Neural cell (in vitro differentiated cells): ENCODE measurements around the gene MAML2. TPM values are rescaled to one million over a fixed set of nuclear protein-coding genes. Genes with fewer than 3 reads are reported as not detected.

Experiments
- H2AFZ ChIP-seq: fragments of 200-600, 300-800 bp; sonication (generic), shearing (Covaris generic); 2 replicates; pipeline ENCODE4 v1.6.0; 2014; ENCODE audit warnings: low read depth, mild to moderate bottlenecking, antibody characterized with exemption, low read length, moderate library complexity
- H3F3A ChIP-seq: fragments of 200-600 bp; shearing (Covaris generic); 2 replicates; pipeline ENCODE4 v1.6.1; 2016; ENCODE audit warnings: mild to moderate bottlenecking, moderate library complexity, mixed read lengths, antibody characterized with exemption, low read length; ENCODE audit not compliant: insufficient read depth, poor library complexity, severe bottlenecking
- H3K27ac ChIP-seq: fragments of 200-600, 300-800 bp; sonication (generic), shearing (Covaris generic); 2 replicates; pipeline ENCODE4 v1.5.1; 2014; ENCODE audit warnings: mild to moderate bottlenecking, low read length, moderate library complexity
- H3K27me3 ChIP-seq: fragments of 300-800, 200-600 bp; sonication (generic), shearing (Covaris generic); 2 replicates; pipeline ENCODE4 v1.6.0; 2014; ENCODE audit warnings: mild to moderate bottlenecking, low read depth, low read length, moderate library complexity; ENCODE audit not compliant: insufficient read depth
- H3K36me3 ChIP-seq: fragments of 300-800, 200-600 bp; sonication (generic), shearing (Covaris generic); 2 replicates; pipeline ENCODE4 v1.5.1; 2014; ENCODE audit warnings: mild to moderate bottlenecking, antibody characterized with exemption, low read length, moderate library complexity; ENCODE audit not compliant: insufficient read depth
- H3K4me2 ChIP-seq: fragments of 300-800, 200-600 bp; sonication (generic), shearing (Covaris generic); 2 replicates; pipeline ENCODE4 v1.6.0; 2014; ENCODE audit warnings: mild to moderate bottlenecking, low read length
- H3K4me3 ChIP-seq: fragments of 300-800, 200-600 bp; sonication (generic), shearing (Covaris generic); 2 replicates; pipeline ENCODE4 v1.5.1; 2014; ENCODE audit warnings: mild to moderate bottlenecking, low read length, moderate library complexity
- H3K79me2 ChIP-seq: fragments of 200-600 bp; shearing (Covaris generic); replicated peaks from 2 replicates; pipeline ENCODE4 v1.6.0; 2014; ENCODE audit warnings: mild to moderate bottlenecking, low read length, moderate library complexity; ENCODE audit not compliant: insufficient read depth
- H3K9ac ChIP-seq: fragments of 300-800, 200-600 bp; sonication (generic), shearing (Covaris generic); 2 replicates; pipeline ENCODE4 v1.6.1; 2016; ENCODE audit warnings: mild to moderate bottlenecking, low read length, mixed read lengths
- H3K9me2 ChIP-seq: fragments of 200-600 bp; shearing (Covaris generic); 2 replicates; pipeline ENCODE4 v1.6.1; 2016; ENCODE audit warnings: mild to moderate bottlenecking, low read length, mixed read lengths; ENCODE audit not compliant: insufficient read depth
- H3K9me3 ChIP-seq: fragments of 200-600, 300-800 bp; sonication (generic), shearing (Covaris generic); 2 replicates; pipeline ENCODE4 v1.6.1; 2016; ENCODE audit warnings: mild to moderate bottlenecking, mixed run types, low read length, moderate library complexity, mixed read lengths
- H4K20me1 ChIP-seq: fragments of 200-600 bp; shearing (Covaris generic); 2 replicates; pipeline ENCODE4 v1.6.1; 2016; ENCODE audit warnings: mild to moderate bottlenecking, mixed run types; ENCODE audit not compliant: insufficient read depth
- CTCF ChIP-seq: fragments of 450-650 bp; IDR thresholded peaks from 2 replicates; pipeline ENCODE4 v1.5.1; 2014; ENCODE audit warnings: antibody characterized with exemption, mild to moderate bottlenecking, moderate library complexity; ENCODE audit not compliant: poor library complexity, severe bottlenecking
- EP300 ChIP-seq: fragments of 450-650 bp; conservative IDR thresholded peaks from 2 replicates; pipeline ENCODE4 v1.6.1; 2014; ENCODE audit warnings: antibody characterized with exemption, mild to moderate bottlenecking, moderate library complexity; ENCODE audit not compliant: poor library complexity, severe bottlenecking
- EZH2 ChIP-seq: fragments of 200-600, 300-800 bp; shearing (Covaris generic), sonication (generic); IDR thresholded peaks from 2 replicates; pipeline ENCODE4 v1.6.1; 2014; ENCODE audit warnings: antibody characterized with exemption, low read length, borderline replicate concordance, mild to moderate bottlenecking; ENCODE audit not compliant: insufficient read depth, poor library complexity, severe bottlenecking
- MXI1 ChIP-seq: fragments of 450-650 bp; conservative IDR thresholded peaks from 2 replicates; pipeline ENCODE4 v1.6.1; 2014; ENCODE audit warnings: antibody characterized with exemption, mild to moderate bottlenecking; ENCODE audit not compliant: poor library complexity, severe bottlenecking
- POLR2AphosphoS5 ChIP-seq: IDR thresholded peaks from 2 replicates; pipeline ENCODE4 v1.6.1; 2012
- RAD21 ChIP-seq: fragments of 450-650 bp; conservative IDR thresholded peaks from 2 replicates; pipeline ENCODE4 v1.6.1; 2014; ENCODE audit warnings: antibody characterized with exemption, mild to moderate bottlenecking, moderate library complexity
- REST ChIP-seq: IDR thresholded peaks from 2 replicates; pipeline ENCODE4 v1.6.1; 2012; ENCODE audit warnings: borderline replicate concordance
- SMC3 ChIP-seq: fragments of 450-650 bp; conservative IDR thresholded peaks from 2 replicates; pipeline ENCODE4 v1.6.1; 2014; ENCODE audit warnings: antibody characterized with exemption, mild to moderate bottlenecking, moderate library complexity; ENCODE audit not compliant: poor library complexity
- TAF1 ChIP-seq: IDR thresholded peaks from 2 replicates; pipeline ENCODE4 v1.6.1; 2012; ENCODE audit warnings: low read depth
- polyA plus RNA-seq: library from polyadenylated mRNA; depleted of rRNA; stranded (reverse); fragments of >200 nt; gene quantifications from 2 replicates; pipeline ENCODE4 v1.2.3, GENCODE V29; 2014

The MAML2 gene
- polyA plus RNA-seq, 1 donor from 2014 or later = 3.6 TPM

- Histone ChIP-seq H3K27me3 (no peaks in the 10 kb centered on the region), H3K4me2 (no peak overlapping the region), H3K4me3 (no peak overlapping the region), H3F3A (no peaks in the 10 kb centered on the region), H3K9ac (no peak overlapping the region), H3K27ac (no peak overlapping the region), H3K36me3 (no peaks in the 10 kb centered on the region), H3K9me2 (no peaks in the 10 kb centered on the region), H3K9me3 (no peaks in the 10 kb centered on the region), H4K20me1 (no peaks in the 10 kb centered on the region), H3K79me2 (no peaks in the 10 kb centered on the region), H2AFZ (no peak overlapping the region)
- no peak for TF ChIP-seq REST
- no peak for TF ChIP-seq EP300
- TF ChIP-seq RAD21 = no peak
- TF ChIP-seq MXI1 = no peak
- no peak for TF ChIP-seq CTCF
Measured at GRCh38 chr11:96028746-96029145, 314.2 kb downstream of the MAML2 start.

- Histone ChIP-seq H3K9me3 (no peaks in the 10 kb centered on the region), H2AFZ (no peak overlapping the region), H3K4me2 (no peak overlapping the region), H3K9me2 (no peaks in the 10 kb centered on the region), H3K36me3 (no peaks in the 10 kb centered on the region), H3K27me3 (no peaks in the 10 kb centered on the region), H3K4me3 (no peak overlapping the region), H3F3A (no peaks in the 10 kb centered on the region), H3K9ac (no peak overlapping the region), H4K20me1 (no peaks in the 10 kb centered on the region), H3K27ac (no peak overlapping the region), H3K79me2 (no peaks in the 10 kb centered on the region)
- no peak for TF ChIP-seq SMC3
- no peak for TF ChIP-seq CTCF
- no peak for TF ChIP-seq EZH2
- no peak for TF ChIP-seq EP300
- TF ChIP-seq REST = no peak
- no peak for TF ChIP-seq TAF1
- TF ChIP-seq POLR2AphosphoS5 = no peak
- no peak for TF ChIP-seq RAD21
- TF ChIP-seq MXI1 = no peak
Measured at GRCh38 chr11:96027021-96027420, 316.0 kb downstream of the MAML2 start.
